Esophagus muscularis mucosa (tissue), 3 donors: ENCODE data around the gene MED25.

Experiments
- POLR2AphosphoS5 ChIP-seq, 2 donors: sonication (generic); formaldehyde crosslinking; IDR thresholded peaks; one replicate each; pipeline ENCODE4 v1.6.1; 2017; ENCODE audit warnings: antibody characterized with exemption in 2 of 2
- TF ChIP-seq, protein P1 (sequence below), 3 experiments: fragments of 200-600 bp in 2 of 3; fragments of 450-650 bp in 1 of 3; sonication (generic) in 2 of 3; IDR thresholded peaks; one replicate each; pipeline ENCODE4 v1.5.1; 2017 to 2019; ENCODE audit warnings: antibody characterized with exemption in 3 of 3, mild to moderate bottlenecking in 2 of 3, moderate library complexity in 1 of 3

DNA sequence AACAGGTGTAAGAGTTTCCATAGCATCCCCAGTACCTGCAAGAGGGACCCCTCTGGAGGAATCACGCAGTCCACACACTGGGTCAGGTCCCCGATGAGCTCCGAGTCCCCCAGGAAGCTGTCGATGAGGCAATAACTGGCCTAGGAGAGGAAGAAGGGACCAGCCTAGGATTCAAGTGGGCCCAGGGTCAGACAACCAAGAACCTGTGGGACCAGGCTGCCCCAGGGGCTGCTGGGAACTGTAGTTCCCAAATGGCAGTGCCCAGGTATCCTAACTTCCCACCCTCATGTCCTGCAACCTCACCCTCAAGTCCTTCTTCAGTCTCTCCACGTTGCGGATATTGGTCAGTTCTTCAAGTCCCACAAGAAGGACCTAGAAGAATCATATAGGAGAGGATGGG lies 6.8 kb upstream of the MED25 start:
- TF ChIP-seq, protein P1, sequence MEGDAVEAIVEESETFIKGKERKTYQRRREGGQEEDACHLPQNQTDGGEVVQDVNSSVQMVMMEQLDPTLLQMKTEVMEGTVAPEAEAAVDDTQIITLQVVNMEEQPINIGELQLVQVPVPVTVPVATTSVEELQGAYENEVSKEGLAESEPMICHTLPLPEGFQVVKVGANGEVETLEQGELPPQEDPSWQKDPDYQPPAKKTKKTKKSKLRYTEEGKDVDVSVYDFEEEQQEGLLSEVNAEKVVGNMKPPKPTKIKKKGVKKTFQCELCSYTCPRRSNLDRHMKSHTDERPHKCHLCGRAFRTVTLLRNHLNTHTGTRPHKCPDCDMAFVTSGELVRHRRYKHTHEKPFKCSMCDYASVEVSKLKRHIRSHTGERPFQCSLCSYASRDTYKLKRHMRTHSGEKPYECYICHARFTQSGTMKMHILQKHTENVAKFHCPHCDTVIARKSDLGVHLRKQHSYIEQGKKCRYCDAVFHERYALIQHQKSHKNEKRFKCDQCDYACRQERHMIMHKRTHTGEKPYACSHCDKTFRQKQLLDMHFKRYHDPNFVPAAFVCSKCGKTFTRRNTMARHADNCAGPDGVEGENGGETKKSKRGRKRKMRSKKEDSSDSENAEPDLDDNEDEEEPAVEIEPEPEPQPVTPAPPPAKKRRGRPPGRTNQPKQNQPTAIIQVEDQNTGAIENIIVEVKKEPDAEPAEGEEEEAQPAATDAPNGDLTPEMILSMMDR (IDR thresholded peaks at IDR 0.05): no peak
- no peak for TF ChIP-seq POLR2AphosphoS5 (IDR thresholded peaks at IDR 0.05)
